WTC11 (cell line): ENCODE measurements around the gene ZNF624. TPM values are rescaled to one million over a fixed set of nuclear protein-coding genes. Genes with fewer than 3 reads are reported as not detected.
A peak's percentile ranks its signal among the peaks of the same experiment; 100 is the strongest.
"Not testable (repeated sequence)": the region's sequence is repeated elsewhere in the genome, so short reads cannot be mapped to it uniquely, and the experiment has no call there.

Experiments
- ATAC-seq: fragments of 200-7000 bp; cut with Tn5 transposase; 2 replicates; pipeline ENCODE4 v1.10.0; 2021; ENCODE audit warnings: mild to moderate bottlenecking, moderate library complexity
- CTCF ChIA-PET: fragments of 300-600 bp; sonication (Branson Sonifier 250); formaldehyde crosslinking; loops from one replicate; lab custom pipeline; 2021; ENCODE audit warnings: antibody characterized with exemption; lab: Charles Lee
- POLR2A ChIA-PET: fragments of 350-600 bp; sonication (Branson Sonifier 250); formaldehyde crosslinking; loops from one replicate; lab custom pipeline; 2021; ENCODE audit warnings: antibody characterized with exemption; lab: Charles Lee
- DNase-seq: peaks from one replicate; pipeline ENCODE4 v3.0.0; 2021; ENCODE audit warnings: low spot score
- H3K27ac Mint-ChIP-seq: 2 replicates; pipeline ENCODE4 v1.8.0; 2021; ENCODE audit warnings: mixed read lengths
- H3K27me3 Mint-ChIP-seq: 2 replicates; pipeline ENCODE4 v1.8.0; 2021; ENCODE audit warnings: low read depth, mild to moderate bottlenecking, moderate library complexity, mixed read lengths
- H3K36me3 Mint-ChIP-seq: 2 replicates; pipeline ENCODE4 v1.8.0; 2021; ENCODE audit warnings: mixed read lengths
- H3K4me1 Mint-ChIP-seq: 2 replicates; pipeline ENCODE4 v1.8.0; 2022; ENCODE audit warnings: mixed read lengths
- H3K4me3 Mint-ChIP-seq: 2 replicates; pipeline ENCODE4 v1.8.0; 2021; ENCODE audit warnings: mild to moderate bottlenecking, moderate library complexity, mixed read lengths
- H3K9me3 Mint-ChIP-seq: 2 replicates; pipeline ENCODE4 v1.8.0; 2021; ENCODE audit warnings: mixed read lengths
- ATF6 ChIP-seq: sonication (generic); formaldehyde crosslinking; IDR thresholded peaks from 2 replicates; pipeline ENCODE4 v1.8.1; 2023; ENCODE audit warnings: mild to moderate bottlenecking, missing genetic modification reagents
- ERG ChIP-seq: fragments of 250-450 bp; sonication (Bioruptor Pico); IDR thresholded peaks from 2 replicates; pipeline ENCODE4 v1.8.0; 2021; ENCODE audit warnings: mild to moderate bottlenecking
- GABPB1 ChIP-seq: sonication (generic); formaldehyde crosslinking; IDR thresholded peaks from 2 replicates; pipeline ENCODE4 v1.8.1; 2023; ENCODE audit warnings: mild to moderate bottlenecking, missing genetic modification reagents
- NFE2L1 ChIP-seq: sonication (generic); formaldehyde crosslinking; IDR thresholded peaks from 2 replicates; pipeline ENCODE4 v1.8.1; 2023; ENCODE audit warnings: missing genetic modification reagents
- SP1 ChIP-seq: sonication (generic); formaldehyde crosslinking; conservative IDR thresholded peaks from 2 replicates; pipeline ENCODE4 v1.8.1; 2022; ENCODE audit warnings: missing genetic modification reagents
- TEAD4 ChIP-seq: sonication (generic); formaldehyde crosslinking; IDR thresholded peaks from 2 replicates; pipeline ENCODE4 v1.8.0; 2022; ENCODE audit warnings: mild to moderate bottlenecking, missing genetic modification reagents
- total RNA-seq: library from RNA; stranded (reverse); gene quantifications from 3 replicates; pipeline ENCODE4 v1.2.3, GENCODE V29; 2021
- TF ChIP-seq, protein P1 (sequence below): fragments of 200-600 bp; IDR thresholded peaks from 2 replicates; pipeline ENCODE4 v1.8.0; 2022; ENCODE audit warnings: antibody characterized with exemption
- TF ChIP-seq, protein P2 (sequence below): sonication (generic); formaldehyde crosslinking; IDR thresholded peaks from 2 replicates; pipeline ENCODE4 v1.8.1; 2023; ENCODE audit warnings: mild to moderate bottlenecking, missing genetic modification reagents, borderline replicate concordance
- TF ChIP-seq, protein P3 (sequence below): sonication (generic); formaldehyde crosslinking; IDR thresholded peaks from 2 replicates; pipeline ENCODE4 v1.8.0; 2022; ENCODE audit warnings: mild to moderate bottlenecking, missing genetic modification reagents

The ZNF624 gene
- total RNA-seq, 1 experiment from 2014 or later, result 4.5 TPM

GRCh38 chr17:16653367-16654041 is at the start of gene ZNF624 (continued):
- no peak for TF ChIP-seq ERG
- peak; percentile 16; the same call in 1 of the 2 replicates for TF ChIP-seq GABPB1 (CRISPR knock-in tag)
- TF ChIP-seq, protein P1, sequence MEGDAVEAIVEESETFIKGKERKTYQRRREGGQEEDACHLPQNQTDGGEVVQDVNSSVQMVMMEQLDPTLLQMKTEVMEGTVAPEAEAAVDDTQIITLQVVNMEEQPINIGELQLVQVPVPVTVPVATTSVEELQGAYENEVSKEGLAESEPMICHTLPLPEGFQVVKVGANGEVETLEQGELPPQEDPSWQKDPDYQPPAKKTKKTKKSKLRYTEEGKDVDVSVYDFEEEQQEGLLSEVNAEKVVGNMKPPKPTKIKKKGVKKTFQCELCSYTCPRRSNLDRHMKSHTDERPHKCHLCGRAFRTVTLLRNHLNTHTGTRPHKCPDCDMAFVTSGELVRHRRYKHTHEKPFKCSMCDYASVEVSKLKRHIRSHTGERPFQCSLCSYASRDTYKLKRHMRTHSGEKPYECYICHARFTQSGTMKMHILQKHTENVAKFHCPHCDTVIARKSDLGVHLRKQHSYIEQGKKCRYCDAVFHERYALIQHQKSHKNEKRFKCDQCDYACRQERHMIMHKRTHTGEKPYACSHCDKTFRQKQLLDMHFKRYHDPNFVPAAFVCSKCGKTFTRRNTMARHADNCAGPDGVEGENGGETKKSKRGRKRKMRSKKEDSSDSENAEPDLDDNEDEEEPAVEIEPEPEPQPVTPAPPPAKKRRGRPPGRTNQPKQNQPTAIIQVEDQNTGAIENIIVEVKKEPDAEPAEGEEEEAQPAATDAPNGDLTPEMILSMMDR, result no peak
- TF ChIP-seq, protein P2, sequence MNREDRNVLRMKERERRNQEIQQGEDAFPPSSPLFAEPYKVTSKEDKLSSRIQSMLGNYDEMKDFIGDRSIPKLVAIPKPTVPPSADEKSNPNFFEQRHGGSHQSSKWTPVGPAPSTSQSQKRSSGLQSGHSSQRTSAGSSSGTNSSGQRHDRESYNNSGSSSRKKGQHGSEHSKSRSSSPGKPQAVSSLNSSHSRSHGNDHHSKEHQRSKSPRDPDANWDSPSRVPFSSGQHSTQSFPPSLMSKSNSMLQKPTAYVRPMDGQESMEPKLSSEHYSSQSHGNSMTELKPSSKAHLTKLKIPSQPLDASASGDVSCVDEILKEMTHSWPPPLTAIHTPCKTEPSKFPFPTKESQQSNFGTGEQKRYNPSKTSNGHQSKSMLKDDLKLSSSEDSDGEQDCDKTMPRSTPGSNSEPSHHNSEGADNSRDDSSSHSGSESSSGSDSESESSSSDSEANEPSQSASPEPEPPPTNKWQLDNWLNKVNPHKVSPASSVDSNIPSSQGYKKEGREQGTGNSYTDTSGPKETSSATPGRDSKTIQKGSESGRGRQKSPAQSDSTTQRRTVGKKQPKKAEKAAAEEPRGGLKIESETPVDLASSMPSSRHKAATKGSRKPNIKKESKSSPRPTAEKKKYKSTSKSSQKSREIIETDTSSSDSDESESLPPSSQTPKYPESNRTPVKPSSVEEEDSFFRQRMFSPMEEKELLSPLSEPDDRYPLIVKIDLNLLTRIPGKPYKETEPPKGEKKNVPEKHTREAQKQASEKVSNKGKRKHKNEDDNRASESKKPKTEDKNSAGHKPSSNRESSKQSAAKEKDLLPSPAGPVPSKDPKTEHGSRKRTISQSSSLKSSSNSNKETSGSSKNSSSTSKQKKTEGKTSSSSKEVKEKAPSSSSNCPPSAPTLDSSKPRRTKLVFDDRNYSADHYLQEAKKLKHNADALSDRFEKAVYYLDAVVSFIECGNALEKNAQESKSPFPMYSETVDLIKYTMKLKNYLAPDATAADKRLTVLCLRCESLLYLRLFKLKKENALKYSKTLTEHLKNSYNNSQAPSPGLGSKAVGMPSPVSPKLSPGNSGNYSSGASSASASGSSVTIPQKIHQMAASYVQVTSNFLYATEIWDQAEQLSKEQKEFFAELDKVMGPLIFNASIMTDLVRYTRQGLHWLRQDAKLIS (CRISPR knock-in tag), result no peak
- peak; percentile 73 for TF ChIP-seq SP1 (CRISPR knock-in tag)
- TF ChIP-seq ATF6 (CRISPR knock-in tag), result no peak
- TF ChIP-seq TEAD4 (CRISPR knock-in tag), result no peak
- TF ChIP-seq, protein P3, sequence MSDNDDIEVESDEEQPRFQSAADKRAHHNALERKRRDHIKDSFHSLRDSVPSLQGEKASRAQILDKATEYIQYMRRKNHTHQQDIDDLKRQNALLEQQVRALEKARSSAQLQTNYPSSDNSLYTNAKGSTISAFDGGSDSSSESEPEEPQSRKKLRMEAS, result peak; percentile 47; the same call in 1 of the 2 replicates
- no peak for TF ChIP-seq NFE2L1 (CRISPR knock-in tag)

GRCh38 chr17:16697603-16698002 is 44.0 kb upstream of the ZNF624 start:
- H3K4me1 Mint-ChIP-seq, H3K4me3 Mint-ChIP-seq, CTCF ChIA-PET, ATAC-seq, H3K36me3 Mint-ChIP-seq, H3K27me3 Mint-ChIP-seq, POLR2A ChIA-PET, DNase-seq, H3K9me3 Mint-ChIP-seq, H3K27ac Mint-ChIP-seq: not testable (repeated sequence)

GRCh38 chr17:16690447-16690846 is 36.8 kb upstream of the ZNF624 start:
- H3K27me3 Mint-ChIP-seq, result not testable (repeated sequence)
- POLR2A ChIA-PET, result interaction anchor here (1.0 kb wide), 1 partner anchor 154 kb away, joined by 3 read pairs; no protein-coding TSS in a partner anchor

More at GRCh38 chr17:16690447-16690846, 36.8 kb upstream of the ZNF624 start:
- Mint-ChIP-seq H3K4me1 (peaks cover 23% of the 10 kb centered on the region), H3K9me3 (peaks cover 17% of the 10 kb centered on the region), H3K36me3 (peaks cover 14% of the 10 kb centered on the region)
- DNase-seq, ATAC-seq, H3K4me3 Mint-ChIP-seq, H3K27ac Mint-ChIP-seq: not testable (repeated sequence)
- CTCF ChIA-PET, result interaction anchor here (0.6 to 1.5 kb wide), 8 partner anchors 101 to 240 kb away, joined by 3 to 13 read pairs (median 5); no protein-coding TSS in a partner anchor
